GM12865 (cell line): ENCODE data around the gene OR10A3.

Experiments
- DNase-seq: peaks from one replicate; pipeline ENCODE4 v3.0.0; 2010; ENCODE audit warnings: low read depth
- H3K4me3 ChIP-seq: 2 replicates; pipeline ENCODE4 v1.5.1; 2011; ENCODE audit warnings: mild to moderate bottlenecking, low read depth, low read length, control low read depth
- TF ChIP-seq, protein P1 (sequence below): IDR thresholded peaks from 2 replicates; pipeline ENCODE4 v1.5.1; 2011; ENCODE audit warnings: low read length, control low read depth, low read depth, inconsistent platforms; ENCODE audit not compliant: insufficient read depth; ENCODE audit errors: missing control alignments

Gene OR10A3

DNA sequence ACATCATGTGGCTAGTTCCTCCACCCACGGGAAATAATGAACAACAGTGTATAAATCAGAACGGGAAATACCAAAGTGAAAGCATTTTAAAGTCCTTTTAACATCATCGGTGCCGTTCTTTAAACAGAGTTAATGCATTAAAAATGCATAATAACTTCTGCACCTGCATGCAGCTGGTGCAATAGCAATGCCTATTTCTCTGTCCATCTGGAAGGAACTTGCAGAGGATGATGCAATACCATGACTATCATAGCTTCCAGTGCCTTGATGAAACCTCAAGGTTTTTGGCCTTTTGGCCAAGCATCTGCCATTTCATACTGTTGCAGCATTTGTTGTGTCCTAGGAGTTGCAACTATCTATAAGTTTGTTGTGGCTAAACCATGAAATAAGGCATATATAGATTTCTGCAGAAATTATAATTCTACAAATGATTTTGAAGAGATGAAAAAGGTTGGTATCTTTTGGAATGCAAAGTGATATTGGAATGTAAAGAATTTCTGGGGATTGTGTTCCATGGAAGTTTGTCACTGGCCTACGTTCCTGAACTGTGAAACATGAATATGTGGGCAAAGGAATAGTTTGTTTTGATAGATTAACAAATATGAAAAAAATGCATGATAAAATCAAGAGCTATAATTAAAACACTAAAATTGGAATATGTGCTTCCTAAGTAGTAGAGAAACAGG lies 35.9 kb upstream of the OR10A3 start:
- DNase-seq = no peak
- TF ChIP-seq, protein P1, sequence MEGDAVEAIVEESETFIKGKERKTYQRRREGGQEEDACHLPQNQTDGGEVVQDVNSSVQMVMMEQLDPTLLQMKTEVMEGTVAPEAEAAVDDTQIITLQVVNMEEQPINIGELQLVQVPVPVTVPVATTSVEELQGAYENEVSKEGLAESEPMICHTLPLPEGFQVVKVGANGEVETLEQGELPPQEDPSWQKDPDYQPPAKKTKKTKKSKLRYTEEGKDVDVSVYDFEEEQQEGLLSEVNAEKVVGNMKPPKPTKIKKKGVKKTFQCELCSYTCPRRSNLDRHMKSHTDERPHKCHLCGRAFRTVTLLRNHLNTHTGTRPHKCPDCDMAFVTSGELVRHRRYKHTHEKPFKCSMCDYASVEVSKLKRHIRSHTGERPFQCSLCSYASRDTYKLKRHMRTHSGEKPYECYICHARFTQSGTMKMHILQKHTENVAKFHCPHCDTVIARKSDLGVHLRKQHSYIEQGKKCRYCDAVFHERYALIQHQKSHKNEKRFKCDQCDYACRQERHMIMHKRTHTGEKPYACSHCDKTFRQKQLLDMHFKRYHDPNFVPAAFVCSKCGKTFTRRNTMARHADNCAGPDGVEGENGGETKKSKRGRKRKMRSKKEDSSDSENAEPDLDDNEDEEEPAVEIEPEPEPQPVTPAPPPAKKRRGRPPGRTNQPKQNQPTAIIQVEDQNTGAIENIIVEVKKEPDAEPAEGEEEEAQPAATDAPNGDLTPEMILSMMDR = no peak
- H3K4me3 ChIP-seq = no peak overlapping the region

DNA sequence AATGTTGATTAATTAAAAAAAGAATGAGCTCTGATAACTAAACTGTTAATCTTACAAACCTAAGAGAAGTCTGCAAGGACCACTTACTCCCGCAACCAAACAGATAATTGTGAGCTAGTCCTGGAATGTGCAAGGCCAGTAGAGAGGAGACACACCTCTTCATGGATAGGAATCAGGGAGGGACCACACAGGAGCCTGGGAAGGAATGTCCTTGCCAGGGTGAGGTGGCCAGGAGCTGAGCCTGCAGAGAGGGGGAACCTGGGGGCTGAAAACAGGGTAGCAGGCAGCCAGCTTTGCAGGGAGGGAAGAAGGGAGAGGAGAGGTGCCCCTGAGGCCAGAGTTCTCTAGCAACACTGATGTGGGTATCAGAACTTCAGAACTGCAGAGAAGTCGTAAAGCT lies 33.2 kb upstream of the OR10A3 start:
- TF ChIP-seq, protein P1 = no peak
- no peak for DNase-seq
- no peak overlapping the region for H3K4me3 ChIP-seq

DNA sequence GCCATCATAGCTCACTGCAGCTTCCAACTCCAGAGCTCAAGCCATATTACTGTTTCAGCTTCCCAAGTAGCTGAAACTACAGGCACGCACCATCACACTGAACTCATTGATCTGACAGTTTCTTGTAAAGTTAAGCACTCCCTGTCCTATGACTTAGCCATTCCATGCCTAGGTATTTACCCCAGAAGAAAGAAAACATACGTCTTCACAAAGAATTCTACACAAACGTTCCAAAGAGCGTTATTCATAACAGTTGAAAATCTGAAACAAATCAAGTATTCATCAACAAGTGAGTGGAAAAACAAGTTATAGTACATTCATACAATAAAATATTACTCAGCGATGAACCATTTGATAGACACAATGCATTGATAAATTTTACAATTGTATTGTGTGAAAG lies 31.5 kb upstream of the OR10A3 start:
- no peak overlapping the region for H3K4me3 ChIP-seq
- DNase-seq = no peak
- TF ChIP-seq, protein P1 = no peak

DNA sequence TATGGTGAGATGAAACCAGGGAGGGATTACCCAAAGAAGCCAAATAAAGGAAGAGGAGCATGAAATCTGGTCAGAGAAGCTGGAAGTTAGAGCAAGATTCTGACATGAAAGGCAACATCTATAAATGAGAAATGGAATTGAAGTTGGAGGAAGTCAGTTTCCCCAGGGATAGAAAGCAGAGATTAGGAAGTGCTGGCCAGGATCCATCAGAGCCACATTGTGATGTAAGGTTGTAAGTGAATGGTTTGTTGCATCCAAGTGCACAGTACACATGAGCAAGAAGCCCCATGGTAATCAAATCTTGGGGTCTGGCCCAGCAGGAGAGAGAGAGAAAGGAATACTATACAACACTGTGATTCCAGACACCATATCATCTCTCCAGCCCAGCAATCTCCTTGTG lies 30.3 kb upstream of the OR10A3 start:
- TF ChIP-seq, protein P1 = no peak
- H3K4me3 ChIP-seq = no peak overlapping the region
- DNase-seq = no peak

DNA sequence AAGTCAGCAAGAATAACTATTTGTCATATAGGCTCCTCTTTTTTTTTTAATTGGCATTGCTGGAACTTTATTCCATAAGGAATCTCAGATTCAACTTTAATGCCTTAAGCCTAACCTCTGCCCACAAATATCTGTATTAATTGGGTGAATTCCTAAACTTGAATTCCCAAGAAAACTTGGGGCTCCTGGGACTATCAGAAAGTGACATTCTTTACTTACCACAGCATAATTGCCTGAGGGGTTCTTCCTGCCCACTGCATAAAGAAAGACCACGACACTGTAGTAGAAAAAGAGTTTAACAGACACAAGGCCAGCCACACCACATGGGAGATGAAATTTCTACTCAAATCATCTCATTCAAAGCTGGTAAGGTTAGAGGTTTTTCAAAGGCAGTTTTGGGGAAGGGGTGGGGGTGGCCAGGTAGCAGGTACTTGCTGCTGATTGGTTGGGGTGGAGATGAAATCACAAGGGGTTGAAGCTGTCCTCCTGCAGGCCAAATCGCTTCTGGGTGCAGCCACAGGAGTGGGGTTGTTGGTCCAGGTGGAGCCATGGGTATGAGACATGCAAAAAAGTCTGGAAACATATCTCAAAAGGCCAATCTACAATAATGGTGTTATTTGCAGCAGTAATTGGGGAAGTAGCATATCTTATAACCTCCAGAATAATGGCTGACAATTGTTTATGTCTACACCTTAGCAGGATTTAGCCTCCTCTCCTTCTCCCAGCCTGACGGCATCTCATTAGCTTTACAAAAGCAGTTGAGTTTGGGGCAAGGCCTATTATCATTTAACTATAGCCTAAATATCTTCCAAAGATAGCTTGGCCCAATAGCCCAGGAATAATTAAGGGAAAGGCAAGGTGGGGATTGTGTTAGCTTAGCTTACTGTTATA lies 28.5 kb upstream of the OR10A3 start:
- H3K4me3 ChIP-seq = no peak overlapping the region

DNA sequence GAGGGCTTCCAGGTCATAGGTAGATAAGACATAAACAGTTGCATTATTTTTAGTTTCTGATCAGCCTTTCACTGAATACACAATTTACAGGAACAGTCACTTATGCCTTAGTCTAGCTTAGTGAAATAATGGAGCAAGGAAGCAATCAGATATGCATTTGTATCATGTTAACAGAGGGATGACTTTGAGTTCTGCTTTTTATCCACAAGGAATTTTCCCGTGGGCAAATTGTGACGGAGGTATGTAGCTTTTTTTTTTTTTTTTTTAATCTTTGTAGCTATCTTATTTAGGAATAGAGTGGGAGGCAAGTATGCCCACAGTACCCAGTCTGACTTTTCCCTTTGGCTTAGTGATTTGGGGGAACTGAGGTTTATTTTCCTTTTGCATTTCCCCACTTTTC lies 27.2 kb upstream of the OR10A3 start:
- no peak overlapping the region for H3K4me3 ChIP-seq
- TF ChIP-seq, protein P1 = no peak
- no peak for DNase-seq

More for the DNA sequence above, 28.5 kb upstream of the OR10A3 start:
- TF ChIP-seq, protein P1 = no peak
- DNase-seq = no peak

DNA sequence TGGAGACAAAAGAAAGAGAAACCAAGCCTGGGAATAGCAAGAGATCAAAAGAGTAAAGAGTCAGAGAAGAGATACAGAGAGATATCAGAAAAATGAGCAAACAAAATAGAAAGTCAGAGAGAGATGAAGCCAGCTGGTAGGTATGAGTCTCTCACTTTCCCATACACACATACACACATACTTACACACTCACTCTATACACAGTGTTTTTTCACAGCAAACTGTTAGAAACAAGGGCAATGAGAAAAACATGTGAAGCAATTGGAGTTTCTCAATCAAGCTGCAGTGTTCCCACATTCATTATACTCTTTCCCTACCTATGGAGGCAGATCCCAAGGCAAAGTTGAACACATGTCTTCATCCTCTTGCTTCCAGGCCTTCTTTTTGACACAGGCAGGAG lies 26.3 kb upstream of the OR10A3 start:
- no peak for DNase-seq
- H3K4me3 ChIP-seq = no peak overlapping the region
- TF ChIP-seq, protein P1 = no peak
